Activated CD8-positive, alpha-beta memory T cell treated with anti-CD3 and anti-CD28 coated beads, Interleukin-2, amount 50 U/mL, for 4 hours (primary cell): Measurements from ENCODE around the gene LAMC3.
"Not testable (repeated sequence)": the region's sequence is repeated elsewhere in the genome, so short reads cannot be mapped to it uniquely, and the experiment has no call there.

Source experiments
- DNase-seq: peaks from one replicate; pipeline ENCODE4 v3.0.0-alpha.2; 2020

The LAMC3 gene

DNA sequence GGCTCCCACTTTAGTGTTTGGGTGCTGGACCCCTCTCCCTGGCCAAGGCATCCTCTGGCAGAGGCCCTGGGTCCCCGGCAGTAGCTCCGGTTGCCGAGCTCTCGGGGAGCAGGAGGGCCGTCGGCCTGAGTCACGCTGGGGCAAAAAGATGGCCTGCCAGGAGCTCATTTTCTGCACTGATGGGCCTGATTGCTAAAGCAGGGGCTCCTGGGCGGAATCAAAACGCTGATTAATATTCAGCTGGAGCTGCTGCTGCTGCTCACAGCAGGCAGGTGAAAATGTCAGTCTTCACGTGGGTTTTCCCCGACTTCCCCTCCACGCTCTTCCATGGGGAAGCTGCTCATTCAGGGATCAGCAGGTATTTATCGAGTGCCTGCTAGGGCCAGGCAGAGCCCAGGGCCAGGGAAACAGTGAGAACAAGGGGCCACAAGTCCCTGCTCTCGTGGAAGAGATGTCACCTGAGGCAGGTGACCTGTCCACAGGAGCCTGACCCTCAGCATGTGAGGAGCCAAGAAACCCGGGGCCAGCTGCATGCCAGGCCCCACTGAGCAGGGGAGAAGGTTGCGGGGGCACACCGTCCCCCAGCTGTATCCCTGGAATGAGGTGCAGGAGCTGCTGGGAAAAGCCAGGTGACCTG lies 22.1 kb downstream of the LAMC3 start:
- DNase-seq = no peak

DNA sequence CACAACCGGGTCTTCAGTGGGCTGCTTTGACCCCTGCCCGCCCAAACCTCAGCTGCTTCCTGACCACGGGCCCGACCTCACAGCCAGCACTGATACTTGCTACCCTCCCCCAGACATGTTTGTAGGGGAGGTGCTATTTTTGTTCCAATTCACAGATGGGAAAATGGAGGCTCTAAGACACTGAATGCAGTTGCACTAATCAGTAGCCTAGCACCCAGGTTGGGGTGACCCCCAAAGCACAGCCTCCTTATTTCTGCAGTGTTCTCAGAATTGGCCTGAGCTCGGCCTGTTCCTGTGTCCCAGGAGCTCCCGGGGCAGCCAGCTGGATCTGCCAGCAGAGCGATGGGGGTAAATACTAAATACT lies 22.6 kb downstream of the LAMC3 start:
- DNase-seq = no peak

DNA sequence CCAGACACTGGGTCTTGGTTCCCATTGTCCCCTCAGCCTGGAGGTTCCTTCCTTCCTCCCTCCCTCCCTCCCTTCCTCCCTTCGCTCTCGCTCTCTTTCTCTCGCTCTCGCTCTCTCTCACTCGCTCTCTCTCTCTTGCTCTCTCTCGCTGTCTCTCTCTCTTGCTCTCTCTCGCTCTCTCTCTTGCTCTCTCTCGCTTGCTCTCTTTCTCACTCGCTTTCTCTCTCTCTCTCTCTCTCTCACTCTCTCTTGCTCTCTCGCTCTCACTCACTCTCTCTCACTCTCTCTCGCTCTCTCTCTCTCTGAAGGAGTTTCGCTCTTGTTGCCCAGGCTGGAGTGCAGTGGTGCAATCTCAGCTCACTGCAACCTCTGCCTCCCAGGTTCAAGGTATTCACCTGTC lies 23.4 kb downstream of the LAMC3 start:
- DNase-seq = no peak

DNA sequence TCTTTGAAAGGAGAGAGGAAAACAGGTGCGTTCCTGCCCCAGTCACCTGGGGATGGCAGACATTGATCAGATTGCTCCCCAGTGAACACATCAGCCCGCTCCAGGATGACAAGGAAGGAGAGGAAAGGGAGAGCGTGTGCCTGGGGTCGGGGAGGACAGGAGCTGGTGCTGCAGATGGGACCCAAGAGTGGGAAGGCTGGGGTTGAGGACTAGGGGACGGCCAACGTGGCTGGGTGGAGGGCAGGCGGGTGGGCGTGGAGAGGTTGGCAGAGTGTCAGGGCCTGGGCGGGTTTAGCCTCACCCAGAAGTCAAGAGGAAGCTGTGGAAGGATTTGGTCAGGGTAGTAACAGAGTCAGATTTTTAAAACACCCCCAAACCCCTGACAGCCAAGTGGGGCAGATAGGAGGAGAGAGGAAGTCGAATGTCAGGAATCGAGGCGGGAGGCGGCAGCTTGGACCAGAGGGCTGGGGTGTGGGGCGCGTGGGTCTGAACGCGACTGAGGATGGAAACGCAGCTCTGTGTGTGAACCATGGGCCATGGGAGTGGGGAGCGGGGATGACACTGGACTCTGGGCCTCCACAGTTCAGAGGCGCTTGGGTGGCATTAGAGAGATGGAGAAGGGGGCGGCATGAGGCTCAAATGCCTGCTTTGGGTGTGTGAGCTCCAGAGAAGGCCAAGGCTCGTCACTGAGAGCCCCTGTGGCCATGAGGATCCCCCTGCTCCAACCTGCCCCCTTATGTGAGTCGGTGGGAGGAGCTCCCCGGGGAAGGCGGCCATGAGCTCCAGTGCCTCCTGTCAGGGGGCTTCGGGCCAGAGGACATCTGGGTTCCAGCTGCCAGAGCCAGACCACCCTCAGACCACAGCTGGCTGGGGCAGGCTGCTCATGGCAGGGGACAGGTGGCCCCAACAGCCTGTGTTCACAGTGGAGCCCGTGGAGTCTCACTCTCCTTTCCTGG lies 24.6 kb downstream of the LAMC3 start:
- DNase-seq = no peak

DNA sequence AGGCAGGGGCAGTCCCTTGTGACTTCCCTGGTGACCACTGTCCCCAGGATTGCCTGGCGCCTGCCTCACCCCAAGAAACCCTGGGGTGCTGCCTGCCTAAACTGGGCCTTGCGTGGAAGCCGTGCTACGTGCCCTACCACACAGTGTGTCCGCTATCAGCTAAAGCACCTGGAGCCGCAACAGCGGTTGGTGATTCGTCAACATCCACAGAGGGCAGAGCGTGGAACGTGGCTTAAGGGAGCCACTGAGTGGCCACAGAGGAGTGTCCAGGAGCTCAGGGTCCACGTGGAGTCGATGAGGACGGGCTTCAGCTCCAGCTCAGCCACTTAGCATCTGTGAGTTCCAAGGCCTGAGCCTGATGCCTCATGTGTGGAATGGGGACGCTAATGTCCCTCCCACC lies 25.3 kb downstream of the LAMC3 start:
- no peak for DNase-seq

DNA sequence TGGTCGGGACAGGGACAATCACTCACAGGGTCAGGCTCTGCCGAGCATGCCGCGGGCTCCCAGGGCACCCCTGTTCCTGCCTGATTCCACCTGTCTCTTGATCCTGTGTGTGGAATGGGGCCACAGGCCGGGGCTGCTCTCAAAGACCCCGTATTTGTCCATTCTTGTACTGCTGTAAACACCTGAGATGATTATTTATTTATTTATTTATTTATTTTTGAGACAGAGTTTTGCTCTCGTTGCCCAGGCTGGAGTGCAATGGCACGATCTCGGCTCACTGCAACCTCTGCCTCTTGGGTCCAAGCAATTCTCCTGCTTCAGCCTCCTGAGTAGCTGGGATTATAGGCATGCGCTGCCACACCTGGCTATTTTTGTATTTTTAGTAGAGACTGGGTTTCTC lies 25.8 kb downstream of the LAMC3 start:
- DNase-seq = not testable (repeated sequence)

DNA sequence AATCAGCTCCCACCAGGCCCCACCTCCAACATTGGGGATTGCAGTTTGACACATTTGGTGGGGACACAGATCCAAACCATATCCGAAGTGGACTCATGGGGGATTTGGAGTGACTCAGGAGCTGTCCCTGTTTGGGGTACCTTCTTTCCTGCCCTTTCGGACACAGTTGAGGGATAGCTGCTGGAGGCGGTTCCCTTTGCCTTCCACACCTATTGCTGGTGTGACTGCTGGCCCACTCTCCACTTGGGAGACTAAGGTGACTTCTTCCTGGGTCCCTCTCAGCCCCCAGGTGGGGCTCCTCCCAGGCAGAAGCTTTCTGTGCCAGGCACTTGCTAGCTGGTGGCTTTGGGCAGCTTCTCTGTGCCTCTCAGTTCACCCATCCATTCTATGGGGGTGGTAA lies 26.6 kb downstream of the LAMC3 start:
- DNase-seq = no peak

DNA sequence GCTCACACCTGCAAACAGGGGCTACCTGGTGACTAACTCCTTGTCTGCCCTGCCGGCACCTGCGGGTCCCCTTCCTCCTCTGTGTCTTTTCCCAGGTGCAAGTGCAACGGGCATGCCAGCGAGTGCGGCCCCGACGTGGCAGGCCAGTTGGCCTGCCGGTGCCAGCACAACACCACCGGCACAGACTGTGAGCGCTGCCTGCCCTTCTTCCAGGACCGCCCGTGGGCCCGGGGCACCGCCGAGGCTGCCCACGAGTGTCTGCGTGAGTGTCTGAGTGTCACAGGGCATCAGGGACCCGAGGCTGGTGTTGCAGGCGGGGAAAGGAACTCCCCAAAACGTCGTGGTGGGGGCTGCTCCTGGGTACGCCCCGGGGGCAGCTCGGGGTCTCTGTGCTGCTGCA lies 27.1 kb downstream of the LAMC3 start:
- no peak for DNase-seq

DNA sequence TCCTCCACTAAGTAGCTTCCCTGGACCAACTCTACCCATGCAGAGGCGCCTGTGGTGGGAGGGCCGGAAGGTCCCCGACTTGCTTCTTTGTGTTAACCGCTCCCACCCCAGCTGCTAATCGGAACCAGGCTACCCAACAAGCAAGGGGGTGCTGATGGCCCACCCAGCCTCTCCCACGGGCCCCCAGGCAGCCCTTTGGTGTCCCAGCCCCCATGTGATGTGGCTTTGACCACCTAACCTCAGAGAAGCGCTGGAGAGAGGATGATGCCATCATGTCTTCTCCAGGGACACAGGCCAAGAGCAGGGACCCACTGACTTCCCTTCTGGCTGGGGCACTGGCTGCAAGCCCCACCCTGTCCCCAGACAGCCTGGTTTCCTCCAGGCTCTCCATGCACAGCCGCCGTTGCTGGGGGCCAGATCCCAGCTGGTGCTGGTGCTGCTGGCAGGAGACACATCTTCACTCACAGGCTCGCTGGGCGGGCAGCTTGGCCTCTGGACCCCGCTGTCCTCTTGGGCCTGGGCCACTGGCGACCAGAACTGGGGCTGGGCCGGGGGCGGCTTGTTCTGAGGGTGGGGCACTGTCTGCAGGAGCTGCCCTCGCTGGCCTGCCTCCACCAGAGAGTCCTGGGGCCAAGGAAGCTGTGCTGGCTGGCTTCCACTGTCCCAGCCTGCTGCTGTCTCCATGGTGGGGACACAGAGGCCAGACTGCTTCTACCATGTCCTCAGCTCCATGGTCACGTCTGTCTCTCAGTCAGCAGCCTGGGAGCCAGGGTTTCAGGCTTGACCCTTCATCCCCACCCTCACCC lies 27.8 kb downstream of the LAMC3 start:
- DNase-seq = no peak

DNA sequence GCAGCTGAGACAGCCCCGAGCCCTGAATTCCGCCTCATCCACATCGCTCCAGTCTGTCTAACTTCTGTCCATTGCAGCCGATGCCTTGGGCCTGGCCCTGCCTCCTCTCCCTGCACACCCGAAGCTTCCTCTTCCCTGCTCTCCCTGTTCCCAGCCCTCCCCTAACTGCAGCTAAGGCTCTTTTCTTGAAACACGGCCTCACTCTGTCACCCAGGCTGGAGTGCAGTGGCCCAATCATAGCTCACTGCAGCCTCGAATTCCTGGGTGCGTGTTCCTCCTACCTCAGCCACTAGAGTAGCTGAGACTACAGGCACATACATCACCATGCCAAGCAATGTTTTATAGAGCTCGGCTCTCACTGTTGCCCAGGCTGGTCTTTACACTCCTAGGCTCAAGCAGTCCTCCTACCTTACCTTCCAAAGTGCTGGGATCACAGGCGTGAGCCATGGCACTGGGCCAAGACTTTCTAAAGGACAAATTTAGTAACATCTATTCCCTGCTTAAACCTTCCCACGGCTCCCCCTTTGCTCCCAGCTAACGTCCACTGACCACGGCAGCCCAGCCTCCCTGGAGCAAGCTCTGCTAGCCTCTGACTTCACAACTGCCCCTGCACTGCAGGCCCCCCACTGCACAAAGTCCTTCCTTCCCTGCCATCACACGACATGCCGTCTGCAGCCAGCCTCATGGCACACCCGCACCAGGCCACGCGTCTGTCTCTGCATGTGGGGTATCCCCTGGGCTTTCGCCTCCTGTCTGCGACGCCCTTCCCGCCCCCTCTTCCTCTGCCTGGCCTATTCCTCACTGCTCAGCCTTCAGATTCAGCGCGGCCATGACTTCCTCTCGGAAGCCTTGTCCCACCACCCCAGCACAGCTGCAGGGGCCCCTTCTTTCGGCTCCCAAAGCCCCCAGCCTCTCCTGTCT lies 28.6 kb downstream of the LAMC3 start:
- DNase-seq = no peak

DNA sequence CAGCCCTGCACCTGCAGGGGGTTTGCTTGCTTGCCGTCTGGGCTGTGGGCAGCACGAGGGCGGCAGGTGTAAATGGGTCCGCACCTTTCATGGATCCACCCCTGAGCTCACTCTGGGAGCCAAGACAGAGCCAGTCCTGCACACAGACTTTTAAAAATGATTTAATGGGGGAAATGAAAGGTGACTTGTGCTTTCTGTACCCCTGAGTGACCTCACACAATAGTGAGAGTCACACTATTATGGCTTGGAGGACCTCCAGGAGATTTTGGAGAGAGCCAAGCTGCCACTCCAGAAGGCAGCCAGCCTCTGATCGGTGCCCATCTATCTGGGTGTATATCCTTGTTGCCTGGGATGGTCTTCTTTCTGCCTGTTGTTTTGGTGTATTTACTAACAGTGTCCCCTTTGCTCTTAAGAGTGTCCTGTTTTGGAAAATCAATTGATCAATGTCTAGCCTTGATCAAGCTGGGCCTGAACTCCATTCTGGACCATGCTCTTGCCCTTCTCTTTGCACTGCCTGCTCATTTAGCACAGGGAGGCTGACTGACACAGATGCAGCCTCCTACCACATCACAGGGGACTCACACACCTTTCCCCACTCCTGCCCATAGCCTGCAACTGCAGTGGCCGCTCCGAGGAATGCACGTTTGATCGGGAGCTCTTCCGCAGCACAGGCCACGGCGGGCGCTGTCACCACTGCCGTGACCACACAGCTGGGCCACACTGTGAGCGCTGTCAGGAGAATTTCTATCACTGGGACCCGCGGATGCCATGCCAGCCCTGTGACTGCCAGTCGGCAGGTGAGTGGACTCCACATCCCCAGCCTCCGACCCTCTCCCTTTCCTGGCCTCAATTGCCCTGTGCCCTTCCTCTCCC lies 29.5 kb downstream of the LAMC3 start:
- no peak for DNase-seq

DNA sequence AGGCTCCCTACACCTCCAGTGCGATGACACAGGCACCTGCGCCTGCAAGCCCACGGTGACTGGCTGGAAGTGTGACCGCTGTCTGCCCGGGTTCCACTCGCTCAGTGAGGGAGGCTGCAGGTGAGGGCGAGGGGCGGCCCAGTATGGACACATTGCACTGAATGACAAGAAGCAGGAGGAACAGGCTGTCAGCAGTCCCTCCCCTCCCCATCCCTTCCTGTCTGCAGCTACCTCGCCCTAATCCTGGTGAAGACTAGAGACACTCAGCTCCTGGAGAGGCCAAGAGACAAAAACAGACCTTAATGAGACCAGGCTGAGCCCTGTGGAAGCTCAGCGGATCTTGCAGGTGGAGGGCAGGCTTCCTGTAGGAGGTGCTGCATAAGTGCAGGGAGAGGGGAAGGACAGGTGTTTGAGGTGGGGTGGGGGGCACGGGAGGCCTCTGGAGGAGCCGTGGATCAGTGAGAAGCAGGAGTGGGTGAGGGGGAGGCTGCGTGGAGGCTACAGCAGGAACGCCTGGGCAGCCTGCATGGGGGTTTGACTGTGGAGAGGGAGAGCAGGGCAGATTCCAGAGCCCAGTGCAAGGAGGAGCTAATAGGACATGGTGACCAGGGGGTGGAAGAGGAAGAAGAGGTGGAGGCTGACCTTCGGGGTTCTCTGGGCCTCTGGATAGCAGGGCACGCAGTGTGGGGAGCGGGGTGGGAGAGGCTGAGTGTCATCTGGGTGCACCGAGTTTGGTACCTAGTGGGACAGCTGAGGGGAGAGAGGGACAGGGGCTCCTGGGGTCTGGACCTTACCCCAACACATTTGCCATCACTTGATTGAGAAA lies 30.4 kb downstream of the LAMC3 start:
- no peak for DNase-seq

DNA sequence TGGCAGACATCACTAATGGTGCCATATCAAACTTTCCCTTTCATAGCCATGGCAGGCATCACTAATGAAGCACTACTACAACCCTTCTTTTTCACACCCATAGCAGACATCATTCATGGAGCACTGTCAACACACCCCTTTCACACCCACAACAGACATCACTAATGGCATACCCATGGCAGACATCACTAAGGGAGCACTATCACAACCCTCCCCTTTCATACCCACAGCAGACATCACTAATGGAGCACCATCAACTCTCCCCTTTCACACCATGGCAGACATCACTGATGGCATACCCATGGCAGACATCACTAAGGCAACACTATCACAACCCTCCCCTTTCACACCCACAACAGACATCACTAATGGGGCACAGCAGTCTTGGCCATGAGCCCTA lies 33.7 kb downstream of the LAMC3 start:
- no peak for DNase-seq

DNA sequence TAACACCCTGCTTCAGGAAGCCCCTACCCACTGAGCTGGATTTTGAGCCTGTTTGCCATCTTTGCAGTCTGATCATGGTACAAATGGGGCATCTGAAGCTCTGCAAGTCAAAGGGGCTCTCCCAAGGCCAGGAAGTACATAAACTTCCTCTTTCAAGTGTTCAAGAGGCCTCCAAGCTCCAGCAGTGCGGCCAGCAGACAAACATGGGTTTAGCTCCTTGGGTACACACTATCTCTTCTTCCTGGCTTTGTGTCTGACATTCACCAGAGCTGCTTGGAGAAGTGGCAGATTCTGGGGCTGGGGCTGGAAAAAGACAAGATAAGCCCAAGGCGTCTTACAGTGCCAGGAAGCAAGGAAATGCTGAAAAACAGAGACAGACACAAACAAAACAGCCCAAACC lies 34.1 kb downstream of the LAMC3 start:
- DNase-seq = no peak

DNA sequence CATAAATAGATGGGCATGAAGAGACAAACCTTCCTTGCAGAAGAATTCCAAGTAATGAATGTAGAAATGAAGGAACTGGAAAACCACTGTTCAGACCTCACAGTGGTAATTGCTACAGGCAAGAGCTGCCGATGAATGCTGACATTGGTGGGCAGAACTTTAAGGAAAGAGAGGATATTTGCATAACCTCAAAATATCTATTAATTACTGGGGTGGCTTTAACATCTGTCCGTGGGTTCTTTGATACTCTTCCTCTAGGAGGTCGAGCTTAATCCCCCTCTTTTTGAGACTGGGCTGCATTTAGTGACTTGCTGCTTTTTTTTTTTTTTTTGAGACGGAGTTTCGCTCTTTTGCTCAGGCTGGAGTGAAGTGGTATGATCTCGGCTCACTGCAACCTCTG lies 34.7 kb downstream of the LAMC3 start:
- no peak for DNase-seq

DNA sequence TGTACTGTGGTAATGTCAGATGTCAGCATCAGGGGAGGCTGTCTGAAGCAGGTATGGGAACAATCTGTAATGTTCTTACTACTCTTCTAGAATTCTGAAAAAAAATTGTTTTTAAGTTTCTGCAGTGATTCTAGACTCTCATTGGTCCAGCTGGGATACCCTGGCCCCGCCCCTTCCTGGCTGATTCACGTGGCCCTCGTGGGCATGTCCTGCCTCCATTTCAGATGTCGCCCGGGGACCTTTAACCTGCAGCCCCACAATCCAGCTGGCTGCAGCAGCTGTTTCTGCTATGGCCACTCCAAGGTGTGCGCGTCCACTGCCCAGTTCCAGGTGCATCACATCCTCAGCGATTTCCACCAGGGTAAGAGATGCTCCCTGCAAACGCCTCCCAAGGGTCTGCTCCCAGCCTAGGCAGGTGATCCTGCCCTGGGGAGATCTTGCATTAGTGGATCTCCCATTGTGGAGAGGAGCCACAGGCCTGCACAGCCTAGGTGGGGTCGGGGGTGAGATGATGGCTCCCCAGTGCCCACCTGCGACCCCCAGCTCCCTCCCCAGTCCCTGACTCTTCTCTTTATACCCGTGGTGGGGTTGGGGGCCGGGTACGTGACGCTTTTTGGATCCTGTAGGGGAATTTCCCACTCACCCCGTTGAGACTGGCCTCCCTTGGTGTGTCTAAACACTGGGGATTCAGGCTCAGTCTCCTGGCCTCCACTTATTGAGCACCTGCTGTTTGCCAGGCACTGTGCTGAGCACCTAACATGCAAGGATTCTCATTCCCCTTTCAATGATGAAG lies 36.5 kb downstream of the LAMC3 start:
- DNase-seq = no peak

DNA sequence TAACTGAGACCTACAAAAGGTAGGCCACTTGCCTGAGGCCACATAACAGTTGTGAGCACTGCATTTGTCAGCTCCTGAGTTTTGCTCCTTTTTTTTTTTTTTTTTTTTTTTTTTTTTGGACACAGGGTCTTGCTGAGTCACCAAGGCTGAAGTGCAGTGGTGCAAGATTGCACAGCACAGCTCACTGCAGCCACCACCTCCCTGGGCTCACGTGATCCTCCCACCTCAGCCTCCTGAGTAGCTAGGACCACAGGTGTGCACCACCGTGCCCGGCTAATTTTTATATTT lies 37.1 kb downstream of the LAMC3 start:
- no peak for DNase-seq

DNA sequence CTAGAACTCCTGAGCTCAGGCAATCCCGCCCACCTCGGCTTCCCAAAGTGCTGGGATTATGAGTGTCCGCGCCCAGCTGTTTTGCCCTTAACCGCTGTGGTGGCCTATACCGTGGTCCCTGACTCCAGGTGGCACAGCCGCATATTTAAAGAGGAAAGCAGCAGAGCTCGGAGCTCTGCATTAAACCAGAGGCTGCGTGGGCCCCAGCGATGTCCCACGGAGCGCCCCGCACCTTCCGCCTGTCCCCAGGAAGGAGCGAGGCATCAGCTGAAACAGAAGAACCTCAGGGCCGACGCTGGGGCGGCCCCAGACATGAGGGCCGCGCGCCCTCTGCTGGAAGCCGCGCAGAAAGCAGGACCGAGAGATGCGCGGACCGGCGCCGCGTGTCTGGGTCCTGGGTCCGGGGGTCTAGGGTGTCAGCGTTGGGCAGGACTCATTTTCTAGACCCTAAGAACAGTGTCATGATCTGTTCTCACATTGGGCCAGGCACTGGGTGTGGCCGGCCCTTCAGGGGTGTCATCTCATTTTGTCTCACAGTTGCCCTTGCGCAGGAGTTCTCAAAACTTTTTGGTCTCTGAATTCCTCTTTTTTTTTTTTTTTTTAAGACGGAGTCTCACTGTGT lies 37.7 kb downstream of the LAMC3 start:
- DNase-seq = peak; percentile 67

DNA sequence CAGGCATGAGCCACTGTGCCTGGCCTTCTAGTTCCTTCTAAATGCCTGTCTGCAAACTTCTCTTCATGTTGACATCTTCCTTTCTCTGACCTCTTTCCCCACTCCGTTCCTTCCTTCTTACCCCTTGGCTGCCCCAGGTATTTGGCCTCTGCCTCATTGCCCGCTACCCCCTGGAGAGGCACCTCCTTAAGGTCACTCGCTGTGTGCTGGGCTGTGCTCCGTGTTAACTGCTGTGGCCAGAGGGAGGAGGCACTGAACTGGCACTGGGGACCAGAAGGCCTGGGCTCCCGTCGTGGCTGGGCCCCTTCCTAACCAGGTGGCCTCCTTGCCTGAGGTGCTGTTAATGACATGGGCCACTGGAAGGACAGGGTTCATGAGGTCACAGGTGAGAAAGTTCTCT lies 39.4 kb downstream of the LAMC3 start:
- DNase-seq = no peak

DNA sequence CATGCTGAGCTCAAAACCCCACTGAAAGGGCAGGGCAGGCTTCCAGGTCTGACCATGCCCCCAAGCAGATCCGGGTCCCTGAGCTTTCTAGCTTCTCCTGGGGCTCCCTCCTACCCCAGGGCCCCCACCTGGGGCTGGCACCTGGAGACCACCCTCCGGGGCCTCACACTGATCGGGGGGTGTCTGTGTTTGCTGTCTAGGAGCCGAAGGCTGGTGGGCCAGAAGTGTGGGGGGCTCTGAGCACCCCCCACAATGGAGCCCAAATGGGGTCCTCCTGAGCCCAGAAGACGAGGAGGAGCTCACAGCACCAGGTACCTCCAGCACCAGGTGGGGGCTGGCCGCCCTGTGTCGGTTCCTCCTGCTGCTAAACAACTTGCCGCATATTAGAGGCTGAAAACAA lies 39.8 kb downstream of the LAMC3 start:
- DNase-seq = no peak
